HG03139 (cell line): ENCODE measurements around the gene ZNF334.

Experiments used
- ATAC-seq: cut with Tn5 transposase; IDR thresholded peaks from one replicate; pipeline ENCODE4 v1.9.1; 2021; ENCODE audit not compliant: unreplicated experiment

The ZNF334 gene

DNA sequence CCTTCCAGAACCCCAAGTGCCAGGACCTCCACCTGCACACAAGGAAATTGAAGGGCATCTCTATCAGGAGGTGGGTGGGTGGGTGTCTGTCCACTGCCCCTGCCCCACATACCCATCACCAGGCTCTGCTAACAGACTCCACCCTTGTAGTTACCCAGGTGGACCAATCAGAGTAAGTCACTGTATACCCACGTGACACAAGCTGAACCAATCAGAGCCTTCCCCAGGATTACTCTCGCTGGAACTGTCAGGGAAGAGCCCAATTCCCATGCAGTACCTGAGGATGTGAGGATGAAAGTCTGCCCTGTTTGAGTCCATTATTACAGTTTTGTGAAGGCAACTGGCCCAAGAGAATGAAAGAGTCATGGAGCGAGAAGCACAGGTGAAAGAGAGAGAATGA lies 32.9 kb upstream of the ZNF334 start:
- ATAC-seq, result no peak

DNA sequence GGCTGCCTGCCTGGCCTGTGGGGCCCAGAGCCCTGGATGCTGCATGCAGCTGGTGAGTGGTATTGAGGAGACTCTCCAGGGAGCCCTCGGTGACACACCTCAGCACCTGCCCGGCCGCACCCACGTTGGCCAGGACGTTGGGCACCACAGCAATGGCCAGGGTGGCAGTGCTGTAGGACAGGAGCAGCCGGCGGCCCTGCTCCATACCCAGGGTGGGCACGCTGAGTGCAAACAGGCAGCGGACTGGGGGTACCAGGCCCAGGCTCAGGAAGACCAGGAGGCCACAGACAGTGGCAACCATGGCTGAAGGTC lies 32.4 kb upstream of the ZNF334 start:
- no peak for ATAC-seq

DNA sequence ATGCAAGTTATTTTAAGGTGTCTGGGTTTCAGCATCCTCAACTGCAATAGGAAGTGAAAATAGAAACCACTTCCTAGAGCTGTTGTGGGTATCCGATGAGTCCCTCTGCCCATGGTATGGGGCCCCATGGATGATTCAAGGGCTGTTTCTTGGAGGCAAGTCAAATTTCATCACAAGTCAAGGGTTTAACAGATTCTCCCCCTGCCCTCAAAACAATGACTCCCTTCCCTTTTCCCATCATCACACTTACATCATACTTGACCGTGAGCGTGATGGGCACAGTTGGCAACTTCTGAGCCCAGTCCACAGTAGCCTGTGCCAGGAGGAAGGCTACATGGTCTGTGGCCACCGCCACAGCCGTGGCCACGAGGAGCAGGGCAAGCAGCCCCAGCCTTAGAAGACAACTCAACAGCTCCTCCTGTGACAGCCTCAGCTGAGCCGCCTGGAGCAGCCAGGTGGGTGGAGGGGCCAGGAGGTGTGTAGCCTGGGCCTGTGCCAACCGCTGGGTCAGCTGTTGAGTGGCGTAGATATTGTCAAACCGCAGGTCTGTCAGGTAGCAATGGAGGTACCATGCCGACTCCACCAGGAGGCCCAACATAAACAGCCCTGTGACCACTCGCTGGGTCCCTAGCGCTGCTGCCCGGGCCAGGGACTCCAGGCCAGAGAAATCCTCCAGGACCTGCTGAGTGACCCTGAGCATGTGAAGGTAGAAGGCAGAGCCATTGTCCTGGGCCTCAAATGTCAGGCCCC lies 31.9 kb upstream of the ZNF334 start:
- ATAC-seq, result no peak

DNA sequence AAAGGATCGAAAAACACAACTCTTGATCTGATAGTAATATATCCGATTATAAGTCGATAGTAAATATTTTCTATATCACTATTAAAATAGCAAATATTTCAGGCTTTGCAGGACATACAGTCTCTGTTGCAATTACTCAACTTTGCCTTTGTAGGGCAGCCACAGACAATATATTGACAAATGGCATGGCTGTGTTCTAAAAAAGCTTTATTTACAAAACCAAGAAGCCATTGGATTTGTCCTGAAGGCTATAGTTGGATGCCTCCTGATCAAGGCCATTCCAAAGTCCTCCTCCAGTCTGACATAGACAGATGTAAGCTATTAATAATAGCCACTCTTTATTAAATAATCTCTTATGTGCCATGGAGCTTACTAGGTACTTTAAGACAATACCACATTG lies 31.2 kb upstream of the ZNF334 start:
- no peak for ATAC-seq

DNA sequence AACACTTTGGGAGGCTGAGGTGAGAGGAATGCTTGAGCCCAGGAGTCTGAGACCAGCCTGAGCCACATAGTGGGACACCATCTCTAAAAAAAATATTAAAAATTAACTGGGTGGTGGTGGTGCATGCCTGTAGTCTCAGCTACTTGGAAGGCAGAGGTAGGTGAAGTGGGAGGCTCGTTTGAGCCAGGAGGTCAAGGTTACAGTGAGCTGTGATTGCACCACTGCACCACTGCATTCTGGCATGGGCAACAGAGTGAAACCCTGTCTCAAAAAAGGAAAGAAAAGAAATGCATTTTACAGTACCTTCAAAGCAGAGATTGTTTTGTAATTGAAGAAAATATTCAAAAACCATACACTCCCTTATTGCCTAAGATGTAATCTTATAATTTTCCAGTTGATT lies 30.6 kb upstream of the ZNF334 start:
- ATAC-seq, result no peak

DNA sequence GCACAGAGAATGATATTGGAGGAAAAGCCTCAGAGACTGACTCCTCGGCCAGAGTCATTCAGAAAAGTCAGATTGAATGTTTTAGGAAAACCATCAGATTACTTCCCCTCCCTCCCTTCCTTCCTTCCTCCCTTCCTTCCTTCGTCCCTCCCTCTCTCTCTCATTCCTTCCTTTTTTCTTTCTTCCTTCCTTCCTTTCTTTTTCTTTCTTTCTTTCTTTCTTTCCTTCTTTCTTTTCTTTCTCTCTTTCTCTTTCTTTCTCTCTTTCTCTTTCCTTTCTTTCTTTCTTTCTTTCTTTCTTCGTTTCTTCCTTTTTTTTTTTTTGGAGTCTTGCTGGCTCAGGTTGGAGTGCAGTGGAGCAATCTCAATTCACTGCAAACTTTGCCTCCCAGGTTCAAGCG lies 29.7 kb upstream of the ZNF334 start:
- ATAC-seq, result no peak

DNA sequence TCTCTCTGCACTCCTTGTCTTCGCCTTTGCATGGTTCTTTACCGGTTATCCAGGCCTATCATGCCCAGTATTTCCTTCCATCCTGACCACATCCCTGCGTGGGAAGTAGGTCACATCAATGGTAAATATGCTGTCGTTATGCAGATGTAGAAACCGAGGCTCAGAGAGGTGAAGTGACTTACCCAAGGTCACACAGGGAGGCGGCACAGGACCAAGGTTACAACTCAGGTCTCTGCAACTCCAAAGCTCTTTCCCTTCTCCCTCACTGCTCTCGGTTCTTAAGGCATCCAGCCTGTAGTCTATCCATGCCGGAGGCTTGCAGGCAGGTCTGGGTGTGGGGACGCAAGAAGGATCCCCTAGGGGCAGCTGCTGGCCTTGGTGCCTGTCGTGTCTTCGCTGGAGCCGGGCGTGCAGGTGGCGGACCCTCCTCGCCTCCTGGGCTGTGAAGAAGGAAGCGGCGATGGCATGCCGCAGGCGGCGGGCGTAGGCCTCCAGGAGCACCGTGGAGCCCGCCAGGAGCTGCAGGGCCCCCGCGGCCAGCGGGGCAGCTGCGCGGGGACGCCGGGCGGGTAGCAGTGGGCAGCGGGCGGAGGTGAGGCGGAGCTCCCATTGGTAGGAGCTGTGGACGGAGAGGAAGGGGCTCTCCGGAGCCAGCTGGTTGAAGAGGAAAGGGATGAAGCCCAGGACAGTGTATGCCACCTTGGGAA lies 28.0 kb upstream of the ZNF334 start:
- ATAC-seq, result no peak

DNA sequence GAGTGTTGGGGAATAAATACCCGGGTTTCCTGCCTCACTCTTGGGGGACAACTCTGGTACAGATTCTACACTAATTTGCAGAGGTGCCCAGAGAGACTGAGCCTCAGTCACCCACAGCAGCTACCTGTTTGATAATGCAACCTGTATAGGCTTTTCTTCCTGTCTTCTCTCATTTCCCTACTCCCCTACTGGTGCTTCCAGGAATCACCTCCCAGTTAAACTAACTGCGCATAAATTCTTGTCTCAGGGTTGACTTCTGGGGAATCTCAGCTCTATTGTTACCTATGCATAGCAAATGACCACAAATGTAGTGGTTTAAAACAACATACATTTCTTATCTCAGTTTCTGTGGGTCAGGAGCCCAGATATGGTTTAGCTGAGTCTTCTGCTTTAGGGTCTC lies 25.8 kb upstream of the ZNF334 start:
- no peak for ATAC-seq

DNA sequence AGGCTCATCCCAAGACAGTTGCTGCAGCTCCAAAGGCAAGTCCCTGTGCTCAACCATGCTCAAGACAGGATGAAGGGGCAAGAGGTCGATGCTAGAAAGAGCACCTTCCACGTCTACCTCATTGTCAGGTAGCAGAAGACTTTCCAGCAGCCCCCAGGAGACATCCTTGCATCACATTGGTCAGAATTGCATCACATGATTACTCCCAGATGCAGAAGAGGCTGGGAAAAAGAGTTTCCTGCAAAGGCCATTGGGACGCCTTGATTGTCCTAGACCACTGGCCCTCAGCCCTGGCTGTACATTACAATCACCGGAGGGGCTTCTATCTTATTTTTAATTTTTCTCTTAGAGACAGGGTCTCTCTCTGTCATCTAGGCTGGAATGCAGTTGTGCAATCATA lies 17.3 kb upstream of the ZNF334 start:
- ATAC-seq, result no peak

DNA sequence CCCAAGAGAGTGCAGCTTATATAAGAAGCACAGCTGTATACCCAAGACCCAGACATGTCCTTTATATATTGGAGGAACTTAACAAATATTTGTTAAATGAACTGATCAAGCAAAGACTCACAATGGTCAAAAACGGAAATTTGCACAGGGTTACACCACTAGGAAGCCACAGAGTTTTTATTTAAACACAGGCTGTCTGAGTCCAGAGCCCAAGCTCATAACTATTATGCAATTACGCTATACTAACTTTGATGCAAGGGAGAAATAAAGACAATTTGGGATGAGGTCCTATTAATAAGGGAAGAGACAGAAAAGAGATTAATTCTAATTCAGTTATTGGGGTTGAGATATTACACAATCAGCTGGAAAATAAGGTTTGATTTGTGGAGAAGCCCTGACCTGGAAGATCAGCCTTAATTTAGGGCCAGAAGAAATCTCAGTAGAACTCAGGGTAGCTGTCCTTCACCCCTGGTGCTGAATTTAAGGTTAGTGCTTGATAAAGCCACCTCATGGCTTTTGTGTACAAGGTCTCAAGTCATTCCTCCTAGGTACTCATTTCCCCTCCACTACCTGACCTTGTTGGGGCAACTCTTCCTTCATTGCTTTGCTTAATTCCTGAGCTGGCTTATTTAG lies 10.5 kb upstream of the ZNF334 start:
- ATAC-seq, result no peak

DNA sequence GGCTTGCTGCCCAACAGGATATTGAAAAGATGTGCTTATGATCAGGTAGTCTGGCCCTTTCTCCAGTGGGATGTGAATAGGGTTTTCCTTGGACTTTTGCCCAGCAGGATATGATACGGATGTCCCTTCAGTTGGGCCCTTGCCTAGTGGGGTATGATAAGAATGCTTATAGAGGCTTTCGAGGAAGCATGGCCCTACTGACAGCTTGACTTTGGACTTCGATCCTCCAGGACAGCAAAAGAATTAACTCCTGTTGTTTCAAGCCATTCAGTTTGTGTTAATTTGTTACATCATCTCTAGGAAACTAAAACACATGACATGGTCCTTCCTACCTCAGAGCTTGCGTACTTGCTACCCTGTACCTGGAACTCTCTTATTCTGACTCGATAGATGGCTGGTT lies 9.7 kb upstream of the ZNF334 start:
- ATAC-seq, result no peak

DNA sequence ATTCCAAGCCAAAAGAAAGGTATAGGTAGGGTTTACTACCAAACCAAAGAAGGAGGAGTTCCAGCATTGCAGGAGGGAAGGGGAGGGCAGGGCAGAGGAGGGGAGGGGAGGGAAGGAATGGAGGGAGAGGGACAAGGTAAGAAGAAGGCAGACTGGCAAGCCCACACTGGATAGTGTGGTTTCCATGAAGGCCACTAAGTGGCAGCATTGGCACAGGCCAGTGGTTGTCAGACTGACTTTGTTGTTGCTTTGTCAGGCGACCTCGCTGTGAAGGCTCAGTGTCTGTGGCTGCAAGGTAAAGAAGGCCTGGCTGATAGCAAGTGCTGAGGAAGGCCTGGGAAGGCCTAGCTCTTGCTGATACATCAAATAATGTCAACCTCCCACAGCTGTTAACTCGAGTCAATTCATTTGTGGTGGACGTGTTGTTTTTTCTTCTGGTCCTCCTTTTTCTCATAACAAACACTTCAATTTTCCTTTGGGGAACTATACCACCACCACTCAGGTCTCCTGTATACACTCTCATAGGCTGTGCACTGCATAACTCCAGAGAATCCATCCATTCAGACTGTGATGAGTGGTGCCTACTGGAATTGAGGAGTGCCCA lies 7.7 kb upstream of the ZNF334 start:
- ATAC-seq, result no peak

DNA sequence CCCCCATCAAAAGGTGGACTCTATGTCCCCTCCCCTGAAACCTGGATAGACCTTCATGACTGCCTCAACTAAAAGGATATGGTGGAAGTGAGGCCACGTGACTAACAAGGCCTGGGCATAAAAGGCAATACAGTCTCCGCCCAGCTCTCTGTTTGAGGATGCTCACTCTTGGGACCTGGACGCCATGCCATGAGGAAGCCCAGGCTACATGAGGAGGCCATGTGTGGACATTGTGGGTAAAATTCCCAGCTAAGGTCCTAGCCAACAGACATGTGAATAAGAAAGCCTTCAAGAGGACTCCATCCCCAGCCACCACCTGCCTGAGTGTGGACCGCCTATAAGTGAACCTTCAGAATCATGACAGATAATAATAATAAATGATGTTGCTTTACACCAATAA lies 7.2 kb upstream of the ZNF334 start:
- no peak for ATAC-seq

DNA sequence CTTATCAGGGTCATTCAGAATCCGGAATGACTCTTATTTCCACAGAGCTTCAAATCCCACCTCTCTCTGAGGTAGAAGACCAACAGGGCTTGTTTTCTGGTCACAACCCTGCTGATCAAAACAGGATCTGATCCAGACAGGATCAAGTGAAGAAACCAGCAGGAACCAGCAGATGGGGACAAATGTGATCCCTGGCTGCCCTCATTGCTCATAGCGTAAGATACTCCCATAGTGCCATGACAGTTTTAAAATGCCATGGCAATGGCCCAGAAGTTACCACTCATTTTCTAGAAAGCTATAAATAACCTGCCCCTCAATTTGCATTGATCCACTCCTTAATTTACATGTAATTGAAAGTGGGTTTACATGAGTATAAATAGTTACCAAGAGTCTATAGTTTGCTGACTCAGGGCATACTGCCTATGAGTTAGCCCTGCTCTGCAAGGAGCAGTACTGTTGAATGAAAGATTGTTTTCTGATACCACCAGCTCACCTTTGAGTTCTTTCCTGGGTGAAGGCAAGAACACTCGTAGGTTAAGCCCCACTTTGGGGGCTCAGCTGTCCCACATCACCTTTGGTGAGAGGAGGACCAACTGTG lies 6.2 kb upstream of the ZNF334 start:
- no peak for ATAC-seq

DNA sequence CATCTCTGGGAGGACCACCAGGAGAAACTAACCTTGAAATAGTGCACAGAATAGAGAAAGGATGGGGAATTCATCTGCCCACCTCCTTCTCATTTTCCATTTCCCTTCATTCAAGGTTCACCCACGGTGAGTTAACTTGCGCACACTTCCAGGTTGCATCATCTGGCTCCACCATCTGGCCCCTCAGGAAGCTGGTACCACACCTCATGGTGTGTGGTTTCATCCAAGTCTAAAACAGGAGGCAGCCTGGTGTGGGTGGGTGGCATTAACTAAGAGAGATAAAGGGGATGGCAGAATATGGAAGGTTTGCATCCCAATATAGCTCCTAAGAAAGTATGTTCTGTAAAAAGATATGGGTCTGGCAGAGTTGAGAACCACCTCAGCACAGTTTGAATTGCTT lies 3.8 kb downstream of the ZNF334 start:
- ATAC-seq, result no peak

DNA sequence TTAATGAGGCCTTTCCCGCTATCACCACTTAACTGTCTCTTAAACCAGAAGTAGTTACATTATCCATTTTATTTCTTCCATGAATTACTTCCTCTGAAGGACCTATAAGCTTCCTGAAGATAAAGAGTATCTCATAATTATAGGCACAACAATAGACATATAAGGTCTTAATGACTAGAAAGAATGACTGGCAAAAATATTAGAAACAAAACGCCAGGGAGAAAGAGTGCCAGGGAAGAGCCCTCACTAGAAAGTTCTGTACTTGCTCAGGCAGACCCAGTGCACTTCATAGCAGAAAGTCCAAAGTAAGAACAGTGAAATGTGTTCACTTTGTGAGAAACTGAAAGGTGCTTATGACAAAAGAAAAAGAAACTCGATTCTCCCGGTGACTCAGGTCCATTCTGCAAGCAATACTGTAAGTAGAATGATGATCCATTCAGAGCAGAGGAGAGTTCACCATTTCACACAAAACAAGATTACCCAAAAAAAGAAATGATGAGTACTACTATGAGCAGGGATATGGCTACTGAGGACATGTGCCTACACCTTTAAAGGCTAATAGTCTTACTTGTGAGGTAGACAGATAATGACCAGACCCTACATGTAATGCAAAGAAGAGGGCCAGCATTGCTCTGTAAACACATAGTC lies 5.5 kb downstream of the ZNF334 start:
- no peak for ATAC-seq

DNA sequence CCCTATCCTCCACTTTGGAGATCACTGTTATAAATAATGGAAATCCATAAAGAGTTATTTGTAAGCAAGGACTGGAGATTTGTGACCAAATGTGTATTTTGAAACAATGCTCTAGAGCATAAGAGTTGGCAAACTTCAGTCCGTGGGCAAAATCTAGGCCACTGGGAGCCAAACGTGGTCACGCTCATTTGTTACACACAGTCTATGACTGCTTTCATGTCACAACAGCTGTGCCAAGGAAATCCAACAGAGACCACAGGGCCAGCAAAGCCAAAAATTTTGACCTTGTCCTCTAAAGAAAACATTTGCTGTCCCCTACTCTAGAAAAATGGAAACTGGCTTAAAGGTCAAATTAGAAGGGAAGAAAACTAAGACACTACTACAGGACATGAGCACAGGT lies 7.9 kb downstream of the ZNF334 start:
- no peak for ATAC-seq

DNA sequence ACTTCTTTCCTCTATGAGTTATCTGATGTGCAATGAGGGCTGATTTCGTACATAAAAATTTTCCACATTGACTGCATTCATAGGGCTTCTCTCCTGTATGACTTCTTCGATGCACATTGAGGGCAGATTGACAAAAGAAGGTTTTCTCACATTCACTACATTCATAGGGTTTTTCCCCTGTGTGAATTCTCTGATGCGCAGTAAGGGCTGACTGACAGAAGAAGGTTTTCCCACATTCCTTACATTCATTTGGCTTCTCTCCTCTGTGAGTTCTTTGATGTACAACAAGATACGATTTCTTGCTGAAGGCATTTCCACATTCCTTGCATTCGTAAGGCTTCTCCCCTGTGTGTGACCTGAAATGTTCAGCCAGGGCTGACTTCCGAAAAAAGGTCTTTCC lies 11.4 kb downstream of the ZNF334 start:
- no peak for ATAC-seq

DNA sequence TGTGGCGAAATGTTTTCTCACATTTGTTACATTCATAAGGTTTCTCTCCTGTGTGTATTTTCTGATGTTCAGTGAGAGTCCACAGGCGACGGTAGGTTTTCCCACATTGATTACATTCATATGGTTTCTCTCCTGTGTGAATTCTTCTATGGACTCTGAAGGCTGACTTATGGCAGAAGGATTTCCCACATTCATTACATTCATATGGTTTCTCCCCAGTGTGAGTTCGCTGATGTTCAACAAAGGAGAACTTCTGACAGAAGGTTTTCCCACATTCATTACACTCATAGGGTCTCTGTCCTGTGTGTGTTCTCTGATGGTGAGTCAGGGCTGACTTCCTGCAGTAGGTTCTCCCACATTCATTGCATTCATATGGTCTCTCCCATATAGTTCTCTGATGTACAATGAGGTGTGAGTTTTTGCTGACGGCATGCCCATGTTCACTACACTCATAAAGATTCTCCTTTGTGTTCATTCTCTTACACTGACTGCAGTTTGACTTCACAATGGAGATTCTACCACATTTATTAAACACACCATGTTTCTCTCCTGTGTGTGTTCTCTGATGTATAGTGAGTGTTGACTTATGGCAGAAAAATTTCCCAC lies 11.9 kb downstream of the ZNF334 start:
- ATAC-seq, result no peak

DNA sequence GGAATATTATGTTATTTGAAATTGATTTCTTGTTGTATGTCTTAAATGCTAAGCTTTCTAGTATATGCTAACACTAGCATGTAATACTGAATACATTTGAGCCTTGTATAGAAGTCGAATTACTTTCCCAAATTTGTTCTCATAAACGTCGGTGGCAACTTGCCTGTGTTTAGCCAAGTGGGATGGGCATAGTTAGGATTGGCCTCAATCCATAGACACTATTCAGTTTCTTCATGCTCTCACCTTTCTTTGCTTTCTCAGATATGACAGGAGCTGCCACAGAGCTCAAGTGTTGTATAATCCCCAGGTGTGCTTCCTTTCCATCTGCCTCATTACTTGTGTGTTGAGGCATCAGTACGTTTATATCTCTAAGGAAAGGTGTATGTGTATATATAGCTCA lies 19.3 kb downstream of the ZNF334 start:
- ATAC-seq, result no peak

DNA sequence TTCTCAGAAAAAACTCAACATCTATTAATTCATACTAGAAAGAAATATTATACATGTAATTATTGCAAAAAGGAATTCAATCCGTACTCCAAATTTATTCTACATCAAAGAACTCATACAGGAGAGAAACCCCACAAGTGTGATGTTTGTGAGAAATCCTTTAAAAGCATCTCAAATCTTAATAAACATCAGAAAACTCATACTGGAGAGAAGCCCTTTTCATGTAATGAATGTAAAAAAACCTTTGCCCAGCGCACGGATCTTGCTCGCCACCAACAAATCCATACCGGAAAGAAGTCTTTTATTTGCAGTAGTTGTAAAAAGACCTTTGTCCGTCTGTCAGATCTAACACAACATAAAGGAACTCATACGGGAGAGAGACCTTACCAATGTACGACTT lies 22.0 kb downstream of the ZNF334 start:
- no peak for ATAC-seq
